Measurements from ENCODE around the gene WNK1. TPM values are rescaled to one million over a fixed set of nuclear protein-coding genes. Genes with fewer than 3 reads are reported as not detected.

Gene WNK1
- total RNA-seq, 1 donor from 2014 or later = 248 TPM

DNA sequence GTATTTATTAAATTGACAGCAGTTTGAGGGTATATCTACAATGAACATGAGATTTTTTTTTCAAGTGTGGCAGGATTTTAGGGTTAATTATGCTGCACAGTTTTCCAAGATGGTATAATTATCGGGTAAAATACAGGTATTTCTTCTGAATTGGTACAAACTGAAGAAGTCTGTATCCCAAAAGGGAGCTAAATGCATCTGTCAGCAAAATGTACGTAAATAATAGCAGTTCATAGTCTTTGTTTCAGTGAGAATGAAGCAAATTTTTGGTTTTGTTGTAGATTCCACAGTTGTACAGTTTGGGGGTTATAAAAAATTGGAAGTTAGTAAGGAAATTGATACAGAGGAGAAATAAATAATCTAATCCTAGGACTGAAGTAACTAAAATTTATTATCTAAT, 133.8 kb downstream of the WNK1 start:
- Mint-ChIP-seq H3K4me3 (ENCODE audit: low read depth) (no peak overlapping the region), H3K4me1 (ENCODE audit: low read depth) (no peaks in the 10 kb centered on the region), H3K9me3 (ENCODE audit: low read depth) (no peaks in the 10 kb centered on the region), H3K36me3 (ENCODE audit: insufficient read depth) (peaks cover 61% of the 10 kb centered on the region), H3K27me3 (no peaks in the 10 kb centered on the region), H3K27ac (no peak overlapping the region)
- TF ChIP-seq, protein P1, sequence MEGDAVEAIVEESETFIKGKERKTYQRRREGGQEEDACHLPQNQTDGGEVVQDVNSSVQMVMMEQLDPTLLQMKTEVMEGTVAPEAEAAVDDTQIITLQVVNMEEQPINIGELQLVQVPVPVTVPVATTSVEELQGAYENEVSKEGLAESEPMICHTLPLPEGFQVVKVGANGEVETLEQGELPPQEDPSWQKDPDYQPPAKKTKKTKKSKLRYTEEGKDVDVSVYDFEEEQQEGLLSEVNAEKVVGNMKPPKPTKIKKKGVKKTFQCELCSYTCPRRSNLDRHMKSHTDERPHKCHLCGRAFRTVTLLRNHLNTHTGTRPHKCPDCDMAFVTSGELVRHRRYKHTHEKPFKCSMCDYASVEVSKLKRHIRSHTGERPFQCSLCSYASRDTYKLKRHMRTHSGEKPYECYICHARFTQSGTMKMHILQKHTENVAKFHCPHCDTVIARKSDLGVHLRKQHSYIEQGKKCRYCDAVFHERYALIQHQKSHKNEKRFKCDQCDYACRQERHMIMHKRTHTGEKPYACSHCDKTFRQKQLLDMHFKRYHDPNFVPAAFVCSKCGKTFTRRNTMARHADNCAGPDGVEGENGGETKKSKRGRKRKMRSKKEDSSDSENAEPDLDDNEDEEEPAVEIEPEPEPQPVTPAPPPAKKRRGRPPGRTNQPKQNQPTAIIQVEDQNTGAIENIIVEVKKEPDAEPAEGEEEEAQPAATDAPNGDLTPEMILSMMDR (IDR thresholded peaks at IDR 0.05; ENCODE audit: unreplicated experiment) = no peak
- no peak for DNase-seq (ENCODE audit: low spot score, unreplicated experiment)

DNA sequence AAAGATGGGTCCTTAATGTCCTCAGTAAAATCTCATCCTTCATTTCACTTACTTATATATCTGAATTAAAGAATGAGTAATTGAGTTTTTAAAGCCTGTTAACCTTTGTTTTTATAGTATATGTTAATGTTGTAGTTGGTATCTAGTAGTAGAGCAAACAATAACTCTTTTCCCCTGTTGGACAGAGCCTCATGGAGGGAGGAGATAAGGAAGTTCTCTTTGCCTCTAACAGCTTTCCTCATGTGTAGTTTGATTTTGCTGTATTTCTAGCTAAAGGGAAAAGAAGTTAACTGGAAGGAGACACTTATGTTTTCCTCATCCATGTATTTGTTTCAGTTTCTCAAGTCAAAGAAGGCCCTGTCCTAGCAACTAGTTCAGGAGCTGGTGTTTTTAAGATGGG, 141.8 kb downstream of the WNK1 start:
- peaks cover 38% of the 10 kb centered on the region for H3K36me3 Mint-ChIP-seq (ENCODE audit: insufficient read depth)

DNA sequence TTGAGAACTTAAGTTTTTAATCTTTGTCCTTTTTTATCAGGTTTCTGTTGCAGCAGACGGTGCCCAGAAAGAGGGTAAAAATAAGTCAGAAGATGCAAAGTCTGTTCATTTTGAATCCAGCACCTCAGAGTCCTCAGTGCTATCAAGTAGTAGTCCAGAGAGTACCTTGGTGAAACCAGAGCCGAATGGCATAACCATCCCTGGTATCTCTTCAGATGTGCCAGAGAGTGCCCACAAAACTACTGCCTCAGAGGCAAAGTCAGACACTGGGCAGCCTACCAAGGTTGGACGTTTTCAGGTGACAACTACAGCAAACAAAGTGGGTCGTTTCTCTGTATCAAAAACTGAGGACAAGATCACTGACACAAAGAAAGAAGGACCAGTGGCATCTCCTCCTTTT, 143.7 kb downstream of the WNK1 start:
- peaks cover 35% of the 10 kb centered on the region for H3K36me3 Mint-ChIP-seq (ENCODE audit: insufficient read depth)
- no peaks in the 10 kb centered on the region for H3K9me3 Mint-ChIP-seq (ENCODE audit: low read depth)

More for the DNA sequence above, 141.8 kb downstream of the WNK1 start:
- no peak for DNase-seq (ENCODE audit: low spot score, unreplicated experiment)
- Mint-ChIP-seq H3K27ac (no peak overlapping the region), H3K4me3 (ENCODE audit: low read depth) (no peak overlapping the region), H3K9me3 (ENCODE audit: low read depth) (no peaks in the 10 kb centered on the region), H3K4me1 (ENCODE audit: low read depth) (no peaks in the 10 kb centered on the region), H3K27me3 (no peaks in the 10 kb centered on the region)
- TF ChIP-seq, protein P1 (IDR thresholded peaks at IDR 0.05; ENCODE audit: unreplicated experiment) = no peak

DNA sequence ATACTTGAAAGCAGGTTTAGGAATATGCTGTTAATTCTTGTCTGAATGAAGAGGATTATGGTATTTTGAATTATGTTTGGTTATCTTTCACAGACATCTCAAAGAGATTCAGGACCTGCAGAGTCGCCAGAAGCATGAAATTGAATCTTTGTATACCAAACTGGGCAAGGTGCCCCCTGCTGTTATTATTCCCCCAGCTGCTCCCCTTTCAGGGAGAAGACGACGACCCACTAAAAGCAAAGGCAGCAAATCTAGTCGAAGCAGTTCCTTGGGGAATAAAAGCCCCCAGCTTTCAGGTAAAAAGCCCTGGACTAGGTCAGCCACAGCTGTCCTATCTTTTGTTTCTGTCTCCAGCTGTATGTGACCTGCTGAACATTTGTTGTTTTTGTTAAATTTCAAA, 145.0 kb downstream of the WNK1 start:
- Mint-ChIP-seq H3K9me3 (ENCODE audit: low read depth) (no peaks in the 10 kb centered on the region), H3K27me3 (no peaks in the 10 kb centered on the region), H3K27ac (peak overlapping the region; percentile 34), H3K4me1 (ENCODE audit: low read depth) (no peaks in the 10 kb centered on the region), H3K36me3 (ENCODE audit: insufficient read depth) (peaks cover 42% of the 10 kb centered on the region), H3K4me3 (ENCODE audit: low read depth) (no peak overlapping the region)
- TF ChIP-seq, protein P1 (IDR thresholded peaks at IDR 0.05; ENCODE audit: unreplicated experiment) = no peak
- DNase-seq (ENCODE audit: low spot score, unreplicated experiment) = no peak

More for the DNA sequence above, 143.7 kb downstream of the WNK1 start:
- no peak overlapping the region for H3K4me3 Mint-ChIP-seq (ENCODE audit: low read depth)
- no peaks in the 10 kb centered on the region for H3K27me3 Mint-ChIP-seq
- H3K27ac Mint-ChIP-seq = no peak overlapping the region
- TF ChIP-seq, protein P1 (IDR thresholded peaks at IDR 0.05; ENCODE audit: unreplicated experiment) = no peak
- H3K4me1 Mint-ChIP-seq (ENCODE audit: low read depth) = no peaks in the 10 kb centered on the region
- DNase-seq (ENCODE audit: low spot score, unreplicated experiment) = no peak

DNA sequence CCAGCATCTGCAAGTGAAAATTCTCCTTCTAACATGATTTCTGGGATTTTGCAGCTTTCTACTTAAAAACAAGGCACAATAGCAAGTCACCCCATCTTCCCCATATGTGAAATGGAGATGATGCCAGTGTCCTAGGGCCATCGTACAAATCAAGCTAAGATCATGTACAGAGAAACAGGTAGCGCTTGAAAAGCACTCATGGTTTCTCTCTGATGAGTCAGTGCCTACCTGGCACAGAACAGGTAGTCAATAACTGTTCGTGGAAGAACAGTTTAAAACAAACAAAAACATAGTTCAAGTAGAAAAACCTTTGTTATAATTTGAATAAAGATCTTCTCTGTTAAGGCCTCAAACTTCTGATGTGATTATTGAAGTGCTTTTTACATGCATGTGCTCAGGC, 150.2 kb downstream of the WNK1 start:
- TF ChIP-seq, protein P1 (IDR thresholded peaks at IDR 0.05; ENCODE audit: unreplicated experiment) = no peak
- Mint-ChIP-seq H3K4me1 (ENCODE audit: low read depth) (peaks cover 3% of the 10 kb centered on the region), H3K36me3 (ENCODE audit: insufficient read depth) (peaks cover 46% of the 10 kb centered on the region), H3K27ac (peak overlapping the region; percentile 42), H3K4me3 (ENCODE audit: low read depth) (no peak overlapping the region), H3K9me3 (ENCODE audit: low read depth) (no peaks in the 10 kb centered on the region), H3K27me3 (no peaks in the 10 kb centered on the region)
- DNase-seq (ENCODE audit: low spot score, unreplicated experiment) = no peak

Measured in progenitor cell of endocrine pancreas (in vitro differentiated cells).